Hematopoietic multipotent progenitor cell treated with erythropoietin and hydrocortisone succinate and interleukin-3 and kit ligand, for 15 days (in vitro differentiated cells): ENCODE data around the gene RBFOX2.
"Not testable (repeated sequence)": the region's sequence is repeated elsewhere in the genome, so short reads cannot be mapped to it uniquely, and the experiment has no call there.

Experiments used
- DNase-seq: peaks from one replicate; pipeline ENCODE4 v3.0.0-alpha.2; 2015; ENCODE audit warnings: low spot score

RBFOX2 gene

DNA sequence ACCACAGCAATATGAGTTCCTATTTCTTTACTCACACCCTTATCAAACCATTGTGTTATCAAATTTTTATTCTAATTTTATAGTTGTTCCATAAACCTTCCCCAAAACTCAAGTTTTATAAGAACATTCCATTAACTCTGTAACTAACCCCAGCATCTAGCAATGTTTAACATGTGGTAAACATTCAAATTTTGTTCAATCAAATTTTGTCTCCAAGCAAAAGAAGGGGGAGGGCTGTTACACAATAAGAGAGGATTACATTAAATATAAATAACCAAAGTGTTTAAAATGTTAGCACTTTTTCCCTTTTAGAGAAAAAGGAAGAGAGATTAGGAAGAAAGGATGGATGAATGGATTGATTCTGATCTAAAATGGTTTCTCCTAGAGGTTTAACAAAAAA, 20.5 kb downstream of the RBFOX2 start:
- no peak for DNase-seq

GRCh38 chr22:36003972-36004674, 24.5 kb downstream of the RBFOX2 start:
- no peak for DNase-seq

- no peak for DNase-seq
Measured at GRCh38 chr22:36002718-36003260, 25.8 kb downstream of the RBFOX2 start.

DNA sequence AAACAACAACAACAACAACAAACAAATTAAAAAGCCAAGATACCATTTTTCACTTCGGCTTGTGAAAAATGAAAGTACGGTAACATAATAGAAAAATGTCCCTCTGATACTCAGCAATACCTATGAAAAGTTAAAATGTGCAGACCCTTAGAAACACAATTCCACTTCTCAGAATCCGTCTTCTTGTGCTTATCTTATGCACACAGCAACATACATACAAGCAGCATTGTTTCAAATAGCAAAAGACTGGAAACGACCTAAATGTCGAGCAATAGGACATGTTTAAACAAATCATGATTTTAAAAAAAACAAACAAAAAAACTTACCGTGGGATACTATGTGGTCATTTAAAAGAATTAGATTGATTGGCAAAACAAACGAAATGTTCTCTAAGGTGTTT, 26.5 kb downstream of the RBFOX2 start:
- no peak for DNase-seq

GRCh38 chr22:35998748-35999147, 29.9 kb downstream of the RBFOX2 start:
- DNase-seq: no peak

DNA sequence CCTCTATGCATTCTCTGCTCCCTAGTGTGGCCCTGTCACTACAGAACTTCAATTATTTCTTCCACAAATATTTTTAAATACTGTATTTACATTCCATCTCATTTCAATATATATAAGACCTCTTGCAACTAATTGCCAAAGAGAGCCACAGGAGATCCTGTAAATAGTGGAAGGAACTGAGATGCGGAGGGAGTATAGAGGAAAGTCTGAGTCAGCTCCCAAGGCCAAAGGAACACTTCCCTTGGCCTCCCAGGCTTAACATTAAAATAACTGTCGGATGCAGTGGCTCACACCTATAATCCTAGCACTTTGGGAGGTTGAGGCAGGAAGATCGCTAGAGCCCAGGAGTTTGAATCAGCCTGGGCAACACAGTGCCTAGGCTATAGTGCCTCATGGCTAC, 31.2 kb downstream of the RBFOX2 start:
- DNase-seq: no peak

GRCh38 chr22:35996596-35996995, 32.0 kb downstream of the RBFOX2 start:
- no peak for DNase-seq

DNA sequence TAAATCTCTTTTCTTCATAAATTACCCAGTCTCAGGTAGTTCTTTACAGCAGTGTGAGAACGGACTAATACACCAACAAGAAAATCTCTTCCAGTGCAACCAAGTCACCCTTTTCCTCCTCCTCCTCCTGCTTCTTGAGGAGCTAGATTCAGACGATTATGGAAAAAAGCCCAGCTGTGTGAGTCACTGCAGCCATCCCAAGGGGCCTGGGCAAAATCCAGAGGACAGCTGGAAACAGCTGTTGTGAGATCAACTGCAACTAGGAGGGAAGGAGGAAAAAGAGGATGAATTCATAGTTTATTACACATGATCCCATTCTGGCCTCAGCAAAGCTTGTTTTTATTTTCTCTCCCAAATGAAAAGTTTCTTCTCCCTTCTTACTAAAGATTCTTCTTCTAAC, 32.9 kb downstream of the RBFOX2 start:
- DNase-seq: no peak

DNA sequence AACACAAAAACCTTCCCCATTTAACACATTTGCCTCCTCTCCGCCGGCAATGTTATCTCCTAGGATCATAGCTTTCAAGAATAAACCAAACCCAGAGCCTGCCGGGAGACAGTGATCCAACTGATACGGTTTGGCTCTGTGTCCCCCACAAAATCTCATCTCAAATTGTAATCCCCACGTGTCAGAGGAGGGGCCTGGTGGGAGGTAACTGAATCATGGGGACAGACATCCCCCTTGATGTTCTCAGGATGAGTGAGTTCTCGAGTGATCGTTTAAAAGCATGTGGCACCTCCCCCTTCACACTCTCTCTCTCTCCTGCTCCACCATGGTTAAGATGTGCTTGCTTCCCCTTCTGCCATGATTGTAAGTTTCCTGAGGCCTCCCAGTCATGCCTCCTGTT, 33.3 kb downstream of the RBFOX2 start:
- DNase-seq: no peak

GRCh38 chr22:35993727-35994126, 34.9 kb downstream of the RBFOX2 start:
- not testable (repeated sequence) for DNase-seq

- DNase-seq: no peak
Measured at GRCh38 chr22:35993048-35993714, 35.4 kb downstream of the RBFOX2 start.

GRCh38 chr22:35991168-35991567, 37.5 kb downstream of the RBFOX2 start:
- DNase-seq: no peak

- no peak for DNase-seq
Measured at GRCh38 chr22:35988030-35988429, 40.6 kb downstream of the RBFOX2 start.

DNA sequence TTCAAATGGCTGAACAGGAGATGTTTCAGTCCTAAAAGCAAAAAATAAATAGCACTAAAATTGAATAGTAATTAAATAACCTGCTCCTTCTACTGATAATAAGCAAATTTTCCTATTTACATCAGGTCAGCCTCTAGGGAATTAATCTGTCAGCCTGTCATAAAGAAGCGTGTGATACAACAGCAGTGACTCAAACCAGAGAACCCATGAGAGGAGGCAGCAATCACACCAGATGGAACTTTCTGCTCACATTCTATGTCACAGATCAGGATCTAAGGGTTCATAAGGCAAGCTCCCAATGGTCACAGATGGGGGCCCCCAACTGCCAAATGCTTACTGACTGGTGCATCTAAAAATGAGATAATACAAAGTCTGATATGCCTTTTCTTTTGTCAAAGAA, 41.1 kb downstream of the RBFOX2 start:
- DNase-seq: no peak

GRCh38 chr22:35986088-35986487, 42.5 kb downstream of the RBFOX2 start:
- DNase-seq: no peak

DNA sequence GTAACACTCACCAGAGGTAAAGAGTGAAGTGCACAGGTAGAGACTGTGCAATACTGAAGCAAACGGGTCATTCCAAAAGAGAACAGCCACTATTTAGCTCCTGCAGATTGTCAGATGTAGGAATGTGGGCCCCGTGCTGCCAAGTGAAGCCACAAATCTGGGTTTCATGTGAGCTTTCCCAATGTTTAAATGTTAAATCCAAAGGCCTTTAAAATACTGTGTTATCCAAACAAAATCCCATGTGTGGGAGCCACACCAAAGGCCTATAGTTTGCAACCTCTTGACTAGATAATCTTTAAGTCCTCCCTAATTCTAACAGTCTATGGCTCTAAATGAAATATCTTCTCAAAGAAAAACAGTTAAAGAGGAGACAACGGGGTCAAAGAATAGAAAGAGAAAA, 43.3 kb downstream of the RBFOX2 start:
- no peak for DNase-seq

DNA sequence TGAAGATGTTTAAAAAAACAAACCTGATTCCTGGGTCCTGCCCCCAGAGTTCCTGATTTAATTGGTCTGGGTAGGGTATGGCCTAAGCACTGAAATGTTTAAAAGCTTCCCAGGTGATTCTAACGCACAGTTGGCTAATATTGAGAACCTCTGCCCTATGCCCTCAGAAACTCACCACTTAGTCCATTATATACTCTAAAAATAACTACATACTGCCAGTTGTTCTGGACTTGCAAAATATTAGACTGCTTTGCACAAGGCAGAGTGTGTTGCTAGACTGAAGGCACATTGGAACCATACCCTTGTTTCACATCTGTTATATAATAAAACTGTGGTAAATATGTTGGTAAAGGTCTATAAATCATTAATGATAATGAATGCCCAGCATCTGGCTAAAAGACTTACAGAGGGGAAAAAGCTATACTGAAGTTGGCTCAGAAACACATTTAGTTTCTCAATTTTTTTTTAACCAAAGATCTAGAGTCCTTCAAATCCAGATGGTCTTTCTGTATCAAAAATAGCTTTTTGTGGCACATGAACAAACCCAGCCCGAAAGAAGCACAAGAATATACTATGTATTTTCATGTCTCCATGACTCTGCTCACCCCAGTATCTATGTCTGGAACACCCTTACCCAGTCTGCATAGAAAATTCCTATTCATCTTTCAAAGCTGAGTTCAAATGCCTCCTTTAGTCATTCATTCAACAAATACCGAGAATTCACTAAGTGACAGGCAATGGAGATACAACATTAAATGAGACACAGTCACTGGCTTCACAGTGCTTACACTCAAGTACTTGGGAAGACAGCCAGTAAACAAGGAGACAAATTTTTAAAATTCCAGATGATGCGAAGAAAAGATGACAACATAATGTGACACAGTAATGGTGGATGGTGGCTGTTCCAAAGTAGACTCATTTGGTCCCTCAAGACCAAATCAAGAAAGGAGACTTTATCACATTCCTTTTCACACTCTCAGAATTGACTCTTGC, 44.1 kb downstream of the RBFOX2 start:
- no peak for DNase-seq

GRCh38 chr22:35981900-35982299, 46.7 kb downstream of the RBFOX2 start:
- no peak for DNase-seq

DNA sequence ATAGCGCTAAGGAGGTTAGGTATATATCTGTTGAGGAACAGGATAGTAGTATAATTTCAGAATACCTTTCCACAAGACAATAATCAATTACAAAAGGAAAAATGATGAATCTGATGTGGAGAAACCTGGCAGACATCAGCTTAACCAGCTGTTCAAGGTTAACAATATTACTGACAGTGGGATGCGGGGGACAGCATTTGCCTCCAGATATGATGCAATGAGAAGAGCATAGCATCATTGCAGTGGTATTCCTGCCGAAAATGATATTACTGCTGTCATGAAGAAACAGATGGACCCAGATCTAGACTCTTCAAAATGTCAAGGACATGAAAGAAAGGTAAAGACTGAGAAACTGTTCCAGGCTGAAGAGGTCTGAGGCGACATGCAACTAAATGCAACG, 49.7 kb downstream of the RBFOX2 start:
- DNase-seq: no peak

GRCh38 chr22:35978201-35978600, 50.4 kb downstream of the RBFOX2 start:
- DNase-seq: no peak

DNA sequence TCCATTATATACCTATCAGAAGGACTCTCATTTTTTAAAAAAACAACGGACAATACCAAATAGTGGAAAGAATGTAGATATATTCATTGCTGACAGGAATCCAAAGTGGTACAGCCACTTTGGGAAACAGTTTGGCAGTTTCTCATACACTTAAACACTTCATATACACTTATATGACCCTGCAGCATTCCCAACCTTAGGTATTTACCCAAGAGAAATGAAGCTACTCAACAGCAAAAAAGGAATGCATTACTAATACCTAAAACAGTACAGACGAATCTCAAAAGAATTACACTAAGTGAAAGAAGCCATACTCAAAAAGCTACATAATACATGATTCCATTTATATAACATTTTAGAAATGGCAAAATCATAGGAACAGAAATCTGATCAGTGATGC, 51.5 kb downstream of the RBFOX2 start:
- no peak for DNase-seq

DNA sequence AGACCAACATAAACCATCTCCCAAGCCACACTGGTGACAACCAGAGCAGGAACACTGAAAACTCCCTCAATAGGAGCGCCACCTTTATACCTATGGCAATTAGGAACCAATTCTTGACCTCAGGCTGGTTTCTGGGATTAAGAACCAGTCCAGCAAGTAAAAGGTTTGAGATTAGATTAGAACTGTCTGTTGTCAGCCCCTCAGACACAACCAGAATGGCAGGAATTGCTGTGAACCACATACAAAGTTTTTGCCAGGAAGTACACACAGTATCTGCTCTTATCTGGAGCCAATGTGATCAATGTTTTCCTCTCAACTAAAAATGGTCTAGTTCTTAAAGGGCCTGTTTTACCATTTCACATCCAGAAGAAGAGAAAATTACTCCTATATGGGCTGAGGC, 55.2 kb downstream of the RBFOX2 start:
- no peak for DNase-seq
